Osteocyte (in vitro differentiated cells): ENCODE measurements around the gene DHCR7. TPM values are rescaled to one million over a fixed set of nuclear protein-coding genes. Genes with fewer than 3 reads are reported as not detected.

Source experiments
- DNase-seq: peaks from one replicate; pipeline ENCODE4 v3.0.0; 2021; ENCODE audit warnings: mixed read lengths; ENCODE audit not compliant: unreplicated experiment; ENCODE audit errors: extremely low spot score
- H3K27ac Mint-ChIP-seq: one replicate; pipeline ENCODE4 v1.8.0; 2021; ENCODE audit warnings: mild to moderate bottlenecking, mixed read lengths; ENCODE audit not compliant: unreplicated experiment
- H3K27me3 Mint-ChIP-seq: one replicate; pipeline ENCODE4 v1.8.0; 2021; ENCODE audit warnings: mixed read lengths; ENCODE audit not compliant: unreplicated experiment
- H3K36me3 Mint-ChIP-seq: one replicate; pipeline ENCODE4 v1.8.0; 2021; ENCODE audit warnings: mixed read lengths; ENCODE audit not compliant: unreplicated experiment
- H3K4me1 Mint-ChIP-seq: one replicate; pipeline ENCODE4 v1.8.0; 2021; ENCODE audit warnings: mixed read lengths; ENCODE audit not compliant: unreplicated experiment
- H3K4me3 Mint-ChIP-seq: one replicate; pipeline ENCODE4 v1.8.0; 2021; ENCODE audit warnings: mild to moderate bottlenecking, moderate library complexity, mixed read lengths; ENCODE audit not compliant: unreplicated experiment
- H3K9me3 Mint-ChIP-seq: one replicate; pipeline ENCODE4 v1.8.0; 2021; ENCODE audit warnings: mixed read lengths; ENCODE audit not compliant: unreplicated experiment
- CTCF ChIP-seq: fragments of 200-600 bp; sonication (generic); IDR thresholded peaks from 2 replicates; pipeline ENCODE4 v1.5.0; 2021; ENCODE audit warnings: antibody characterized with exemption, mild to moderate bottlenecking, moderate library complexity
- total RNA-seq: library from RNA; stranded (reverse); gene quantifications from 2 replicates; pipeline ENCODE4 v1.2.1, GENCODE V29; 2021

Gene DHCR7
- total RNA-seq, 1 donor from 2014 or later = 30.2 TPM

- Mint-ChIP-seq H3K27me3 (no peaks in the 10 kb centered on the region), H3K4me3 (no peak overlapping the region), H3K36me3 (peaks cover 33% of the 10 kb centered on the region), H3K4me1 (no peaks in the 10 kb centered on the region), H3K27ac (no peak overlapping the region), H3K9me3 (no peaks in the 10 kb centered on the region)
- TF ChIP-seq CTCF = no peak
- DNase-seq = no peak
These were observed 29.7 kb upstream of the DHCR7 start for GRCh38 chr11:71477641-71478527.

GRCh38 chr11:71476926-71477640 lies 28.9 kb upstream of the DHCR7 start:
- TF ChIP-seq CTCF = no peak
- no peak overlapping the region for H3K4me3 Mint-ChIP-seq
- H3K27me3 Mint-ChIP-seq = no peaks in the 10 kb centered on the region
- H3K9me3 Mint-ChIP-seq = no peaks in the 10 kb centered on the region
- no peaks in the 10 kb centered on the region for H3K4me1 Mint-ChIP-seq
- peaks cover 39% of the 10 kb centered on the region for H3K36me3 Mint-ChIP-seq
- no peak overlapping the region for H3K27ac Mint-ChIP-seq
- no peak for DNase-seq

GRCh38 chr11:71476031-71476430 lies 27.8 kb upstream of the DHCR7 start:
- no peak for DNase-seq
- Mint-ChIP-seq H3K4me1 (no peaks in the 10 kb centered on the region), H3K36me3 (peaks cover 32% of the 10 kb centered on the region), H3K4me3 (no peak overlapping the region), H3K27me3 (no peaks in the 10 kb centered on the region), H3K9me3 (no peaks in the 10 kb centered on the region), H3K27ac (no peak overlapping the region)
- TF ChIP-seq CTCF = no peak

GRCh38 chr11:71474771-71475483 lies 26.7 kb upstream of the DHCR7 start:
- no peak overlapping the region for H3K4me3 Mint-ChIP-seq
- H3K27me3 Mint-ChIP-seq = no peaks in the 10 kb centered on the region
- H3K27ac Mint-ChIP-seq = no peak overlapping the region
- no peak for TF ChIP-seq CTCF
- no peak for DNase-seq
- H3K4me1 Mint-ChIP-seq = no peaks in the 10 kb centered on the region
- H3K9me3 Mint-ChIP-seq = no peaks in the 10 kb centered on the region
- H3K36me3 Mint-ChIP-seq = peaks cover 30% of the 10 kb centered on the region
